Loucy (cell line): ENCODE results near the gene KDM6B.

Source experiments
- EZH2phosphoT487 ChIP-seq: fragments of 200-600 bp; IDR thresholded peaks from 2 replicates; pipeline ENCODE4 v1.6.1; 2018; ENCODE audit warnings: antibody characterized with exemption, mild to moderate bottlenecking, moderate library complexity, borderline replicate concordance
- TF ChIP-seq, protein P1 (sequence below): fragments of 200-600 bp; sonication (generic); conservative IDR thresholded peaks from 2 replicates; pipeline ENCODE4 v1.5.1; 2014; ENCODE audit warnings: mild to moderate bottlenecking, antibody characterized with exemption, low read length

DNA sequence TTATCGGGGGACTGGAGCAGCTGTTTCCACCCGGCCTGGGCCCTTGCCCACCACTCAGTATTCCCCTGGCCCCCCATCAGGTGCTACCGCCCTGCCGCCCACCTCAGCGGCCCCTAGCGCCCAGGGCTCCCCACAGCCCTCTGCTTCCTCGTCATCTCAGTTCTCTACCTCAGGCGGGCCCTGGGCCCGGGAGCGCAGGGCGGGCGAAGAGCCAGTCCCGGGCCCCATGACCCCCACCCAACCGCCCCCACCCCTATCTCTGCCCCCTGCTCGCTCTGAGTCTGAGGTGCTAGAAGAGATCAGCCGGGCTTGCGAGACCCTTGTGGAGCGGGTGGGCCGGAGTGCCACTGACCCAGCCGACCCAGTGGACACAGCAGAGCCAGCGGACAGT is 14.7 kb downstream of the KDM6B start:
- TF ChIP-seq, protein P1, sequence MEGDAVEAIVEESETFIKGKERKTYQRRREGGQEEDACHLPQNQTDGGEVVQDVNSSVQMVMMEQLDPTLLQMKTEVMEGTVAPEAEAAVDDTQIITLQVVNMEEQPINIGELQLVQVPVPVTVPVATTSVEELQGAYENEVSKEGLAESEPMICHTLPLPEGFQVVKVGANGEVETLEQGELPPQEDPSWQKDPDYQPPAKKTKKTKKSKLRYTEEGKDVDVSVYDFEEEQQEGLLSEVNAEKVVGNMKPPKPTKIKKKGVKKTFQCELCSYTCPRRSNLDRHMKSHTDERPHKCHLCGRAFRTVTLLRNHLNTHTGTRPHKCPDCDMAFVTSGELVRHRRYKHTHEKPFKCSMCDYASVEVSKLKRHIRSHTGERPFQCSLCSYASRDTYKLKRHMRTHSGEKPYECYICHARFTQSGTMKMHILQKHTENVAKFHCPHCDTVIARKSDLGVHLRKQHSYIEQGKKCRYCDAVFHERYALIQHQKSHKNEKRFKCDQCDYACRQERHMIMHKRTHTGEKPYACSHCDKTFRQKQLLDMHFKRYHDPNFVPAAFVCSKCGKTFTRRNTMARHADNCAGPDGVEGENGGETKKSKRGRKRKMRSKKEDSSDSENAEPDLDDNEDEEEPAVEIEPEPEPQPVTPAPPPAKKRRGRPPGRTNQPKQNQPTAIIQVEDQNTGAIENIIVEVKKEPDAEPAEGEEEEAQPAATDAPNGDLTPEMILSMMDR, result no peak
- no peak for TF ChIP-seq EZH2phosphoT487
